Measurements from ENCODE around the gene DYNC1I1.

DNA sequence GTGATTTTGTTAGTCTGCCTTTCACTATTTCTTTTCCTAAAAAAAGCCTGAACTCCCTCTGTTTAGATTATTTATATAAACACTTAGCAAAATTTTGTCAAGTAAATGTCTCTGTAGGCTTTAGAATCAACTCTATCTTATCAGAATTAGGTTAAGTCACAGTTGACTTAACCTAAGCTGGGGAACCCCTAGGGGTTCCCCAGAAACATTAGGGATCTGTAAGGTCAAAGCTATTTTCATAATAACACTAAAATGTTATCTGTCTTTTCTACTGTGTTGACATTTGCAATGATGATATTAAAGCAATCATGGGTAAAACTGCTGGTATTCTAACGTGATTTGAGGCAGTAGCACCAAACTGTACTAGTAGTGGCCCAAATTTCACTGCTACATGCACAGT lies 24.3 kb downstream of the DYNC1I1 start:
- TF ChIP-seq EZH2 (IDR thresholded peaks at IDR 0.05; ENCODE audit: insufficient read depth, poor library complexity, severe bottlenecking): no peak
- no peak for TF ChIP-seq EZH2phosphoT487 (IDR thresholded peaks at IDR 0.05; ENCODE audit: insufficient read depth, low read depth)
